Stomach (tissue), 9 donors: ENCODE results near the gene ZNF185. TPM values are rescaled to one million over a fixed set of nuclear protein-coding genes. Genes with fewer than 3 reads are reported as not detected.

Experiments used
- DNase-seq, 2 donors: peaks; one replicate each; pipeline versions ENCODE4 v3.0.0 to v3.0.0-alpha.2; 2013 to 2019
- H3K27ac ChIP-seq, 5 donors: fragments of 200-600 bp in 4 of 5; sonication (generic) in 4 of 5; one replicate each; pipeline ENCODE4 v1.5.1; 2013 to 2019; ENCODE audit warnings: mild to moderate bottlenecking in 1 of 5, moderate library complexity in 1 of 5
- H3K27me3 ChIP-seq, 3 donors: fragments of 200-600 bp; sonication (generic); one replicate each; pipeline ENCODE4 v1.5.1; 2017 to 2019; ENCODE audit warnings: mixed run types in 1 of 3
- H3K36me3 ChIP-seq, 4 donors: fragments of 200-600 bp; sonication (generic); 1 replicate in 3 of 4; 2 replicates in 1 of 4; pipeline ENCODE4 v1.5.1; 2016 to 2019
- H3K4me1 ChIP-seq, 4 donors: fragments of 200-600 bp; sonication (generic); one replicate each; pipeline ENCODE4 v1.5.1; 2016 to 2019
- H3K4me3 ChIP-seq, 4 donors: fragments of 200-600 bp; sonication (generic) in 3 of 4; one replicate each; pipeline ENCODE4 v1.5.1; 2016 to 2019; ENCODE audit warnings: mild to moderate bottlenecking in 1 of 4
- H3K9me3 ChIP-seq, 4 donors: fragments of 200-600 bp; sonication (generic); one replicate each; pipeline ENCODE4 v1.5.1; 2016 to 2019
- EP300 ChIP-seq: sonication (generic); formaldehyde crosslinking; IDR thresholded peaks from one replicate; pipeline ENCODE4 v1.6.1; 2017; ENCODE audit warnings: antibody characterized with exemption
- POLR2A ChIP-seq, 4 donors: fragments of 450-650 bp; IDR thresholded peaks; one replicate each; pipeline ENCODE4 v1.6.1; 2016; ENCODE audit warnings: antibody characterized with exemption in 4 of 4, control low read depth in 2 of 4, mild to moderate bottlenecking in 1 of 4, moderate library complexity in 1 of 4
- POLR2AphosphoS5 ChIP-seq, 3 donors: sonication (generic); formaldehyde crosslinking; IDR thresholded peaks; one replicate each; pipeline ENCODE4 v1.6.1; 2016; ENCODE audit warnings: antibody characterized with exemption in 3 of 3
- WGBS, 5 donors: extraction: QIAGEN DNeasy Blood & Tissue Kit in 3 of 5; methylation state at CpG; one replicate each; pipeline versions ENCODE4 v1.1.5 to v1.1.7; 2013 to 2018; 5-methylcytosine and 5-hydroxymethylcytosine counted together
- intact Hi-C: fragments of 100-400 bp; cut with DNase I; formaldehyde crosslinking; loops from one replicate; pipeline ENCODE4 v1.15.1; 2023; ENCODE audit warnings: low total_unique reads
- polyA plus RNA-seq, 3 donors: library from polyadenylated mRNA; stranded (reverse); fragments of 200-250 nt; gene quantifications; one replicate each; pipeline ENCODE4 v1.2.3, GENCODE V29; 2013
- total RNA-seq, 5 donors: library from RNA; depleted of rRNA; stranded (reverse); fragments of >200 nt; gene quantifications; one replicate each; pipeline versions ENCODE4 v1.1.0 to v1.2.3, GENCODE V29; 2014 to 2016
- TF ChIP-seq, protein P1 (sequence below), 7 experiments: fragments of 450-650 bp in 4 of 7; fragments of 200-600 bp in 3 of 7; sonication (generic) in 3 of 7; IDR thresholded peaks; one replicate each; pipeline ENCODE4 v1.5.1; 2016 to 2019; ENCODE audit warnings: antibody characterized with exemption in 7 of 7, control low read depth in 2 of 7, mild to moderate bottlenecking in 1 of 7
- donor health status: healthy with polysubstance abuse.
- donor health status: Bipolar disorder and iron deficiency.
- donor health status: healthy.

The ZNF185 gene
- total and polyA plus RNA-seq, 8 donors, result 1.2 to 48.2 (median 4.5) TPM

- H3K4me1 ChIP-seq, result peaks cover 0 to 10% (median 0%) of the 10 kb centered on the region in 4 donors
- intact Hi-C loops, result no loop called here
- WGBS, 5 donors, result 77 to 93% (median 90%) methylated on average over 7 to 9 of the region's 9 CpGs
- no peaks in the 10 kb centered on the region for H3K9me3 ChIP-seq
- DNase-seq, result no peak
- H3K27me3 ChIP-seq, result peaks cover 0 to 8% (median 0%) of the 10 kb centered on the region in 3 donors
- no peak overlapping the region for H3K27ac ChIP-seq
- no peak overlapping the region for H3K4me3 ChIP-seq
- no peaks in the 10 kb centered on the region for H3K36me3 ChIP-seq
- TF ChIP-seq POLR2AphosphoS5 (IDR thresholded peaks at IDR 0.05) (no peak), POLR2A (IDR thresholded peaks at IDR 0.05) (no peak), EP300 (no peak)
- TF ChIP-seq, protein P1, sequence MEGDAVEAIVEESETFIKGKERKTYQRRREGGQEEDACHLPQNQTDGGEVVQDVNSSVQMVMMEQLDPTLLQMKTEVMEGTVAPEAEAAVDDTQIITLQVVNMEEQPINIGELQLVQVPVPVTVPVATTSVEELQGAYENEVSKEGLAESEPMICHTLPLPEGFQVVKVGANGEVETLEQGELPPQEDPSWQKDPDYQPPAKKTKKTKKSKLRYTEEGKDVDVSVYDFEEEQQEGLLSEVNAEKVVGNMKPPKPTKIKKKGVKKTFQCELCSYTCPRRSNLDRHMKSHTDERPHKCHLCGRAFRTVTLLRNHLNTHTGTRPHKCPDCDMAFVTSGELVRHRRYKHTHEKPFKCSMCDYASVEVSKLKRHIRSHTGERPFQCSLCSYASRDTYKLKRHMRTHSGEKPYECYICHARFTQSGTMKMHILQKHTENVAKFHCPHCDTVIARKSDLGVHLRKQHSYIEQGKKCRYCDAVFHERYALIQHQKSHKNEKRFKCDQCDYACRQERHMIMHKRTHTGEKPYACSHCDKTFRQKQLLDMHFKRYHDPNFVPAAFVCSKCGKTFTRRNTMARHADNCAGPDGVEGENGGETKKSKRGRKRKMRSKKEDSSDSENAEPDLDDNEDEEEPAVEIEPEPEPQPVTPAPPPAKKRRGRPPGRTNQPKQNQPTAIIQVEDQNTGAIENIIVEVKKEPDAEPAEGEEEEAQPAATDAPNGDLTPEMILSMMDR (IDR thresholded peaks at IDR 0.05), result no peak
Measured at GRCh38 chrX:152937236-152937635, 39.4 kb downstream of the ZNF185 start.

- H3K4me1 ChIP-seq, result peaks cover 0 to 12% (median 0%) of the 10 kb centered on the region in 4 donors
- H3K27ac ChIP-seq, result peak overlapping the region; percentile 73 to 84 (median 80)
- intact Hi-C loops, result no loop called here
- H3K9me3 ChIP-seq, result no peaks in the 10 kb centered on the region
- TF ChIP-seq POLR2AphosphoS5 (IDR thresholded peaks at IDR 0.05) (peak in 2 of 3 donors; percentile 78 to 88), EP300 (no peak), POLR2A (IDR thresholded peaks at IDR 0.05) (no peak)
- TF ChIP-seq, protein P1 (IDR thresholded peaks at IDR 0.05), result peak in 5 of 7 experiments; percentile 67 to 91 (median 71)
- 0 to 34% (median 3%) methylated on average over 6 to 70 of the region's 70 CpGs for WGBS, 5 donors
- H3K27me3 ChIP-seq, result peaks cover 0 to 1% (median 0%) of the 10 kb centered on the region in 3 donors
- peak overlapping the region; percentile 45 to 58 (median 50) for H3K4me3 ChIP-seq
- peaks cover 0 to 4% (median under 1%) of the 10 kb centered on the region in 4 donors for H3K36me3 ChIP-seq
- DNase-seq, result peak; percentile 92 to 97
Measured at GRCh38 chrX:152941328-152942076, 43.6 kb downstream of the ZNF185 start.

- peaks cover 0 to 9% (median 4%) of the 10 kb centered on the region in 4 donors for H3K36me3 ChIP-seq
- peaks cover 0 to 12% (median 0%) of the 10 kb centered on the region in 4 donors for H3K4me1 ChIP-seq
- H3K27me3 ChIP-seq, result no peaks in the 10 kb centered on the region
- peak overlapping the region; percentile 73 to 84 (median 80) for H3K27ac ChIP-seq
- H3K9me3 ChIP-seq, result no peaks in the 10 kb centered on the region
- no peak for DNase-seq
- 38 to 66% (median 61%) methylated on average over 5 to 11 of the region's 11 CpGs for WGBS, 5 donors
- peak overlapping the region; percentile 45 to 58 (median 50) for H3K4me3 ChIP-seq
- intact Hi-C loops, result no loop called here
- no peak for TF ChIP-seq EP300
- TF ChIP-seq, protein P1 (IDR thresholded peaks at IDR 0.05), result no peak
- TF ChIP-seq POLR2AphosphoS5 (IDR thresholded peaks at IDR 0.05), result no peak
- no peak for TF ChIP-seq POLR2A (IDR thresholded peaks at IDR 0.05)
Measured at GRCh38 chrX:152942077-152942442, 44.2 kb downstream of the ZNF185 start.

GRCh38 chrX:152943826-152944225, 46.0 kb downstream of the ZNF185 start:
- H3K9me3 ChIP-seq, result no peaks in the 10 kb centered on the region
- no peaks in the 10 kb centered on the region for H3K27me3 ChIP-seq
- WGBS, 5 donors, result 85 to 100% (median 91%) methylated on average over 1 of the region's 1 CpG; no CpG with 5 or more reads in 1 of the 5 donors
- no peak for DNase-seq
- H3K4me1 ChIP-seq, result peaks cover 0 to 12% (median 0%) of the 10 kb centered on the region in 4 donors
- H3K4me3 ChIP-seq, result no peak overlapping the region
- H3K36me3 ChIP-seq, result peaks cover 0 to 14% (median 7%) of the 10 kb centered on the region in 4 donors
- no peak for TF ChIP-seq POLR2A (IDR thresholded peaks at IDR 0.05)
- no peak for TF ChIP-seq POLR2AphosphoS5 (IDR thresholded peaks at IDR 0.05)
- TF ChIP-seq, protein P1 (IDR thresholded peaks at IDR 0.05), result no peak
- no peak for TF ChIP-seq EP300
- intact Hi-C loops, result no loop called here
- H3K27ac ChIP-seq, result no peak overlapping the region
